H1 (cell line): ENCODE measurements around the gene QPCTL. TPM values are rescaled to one million over a fixed set of nuclear protein-coding genes. Genes with fewer than 3 reads are reported as not detected.

Source experiments
- CTCF ChIA-PET: fragments of 300-600 bp; sonication (Branson Sonifier 250); formaldehyde crosslinking; loops from one replicate; lab custom pipeline; 2021; ENCODE audit not compliant: partially characterized antibody; lab: Charles Lee
- POLR2A ChIA-PET: fragments of 300-600 bp; sonication (Branson Sonifier 250); formaldehyde crosslinking; loops from one replicate; lab custom pipeline; 2021; ENCODE audit warnings: inconsistent platforms; ENCODE audit not compliant: partially characterized antibody; lab: Charles Lee
- DNase-seq, 2 experiments: peaks; one replicate each; pipeline versions ENCODE4 v3.0.0 to v3.0.0-alpha.2; 2010 to 2022; ENCODE audit warnings: low spot score in 2 of 2, low read depth in 1 of 2, mixed read lengths in 1 of 2
- FAIRE-seq: peaks from 2 replicates; lab custom pipeline; 2011; peaks lifted over from hg19 to GRCh38; lab: Jason Lieb, UNC
- H2AFZ ChIP-seq: 2 replicates; pipeline ENCODE4 v1.8.1; 2012; ENCODE audit warnings: low read length, inconsistent platforms
- H2AK5ac ChIP-seq: 2 replicates; pipeline ENCODE4 v1.6.1; 2013; ENCODE audit warnings: low read depth, low read length
- H2BK120ac ChIP-seq: replicated peaks from 2 replicates; pipeline ENCODE3; 2013; ENCODE audit warnings: low read depth, low read length, inconsistent platforms
- H2BK12ac ChIP-seq: 2 replicates; pipeline ENCODE4 v1.6.1; 2013; ENCODE audit warnings: low read depth, low read length
- H2BK15ac ChIP-seq: 2 replicates; pipeline ENCODE4 v1.6.1; 2013; ENCODE audit warnings: low read length
- H2BK20ac ChIP-seq: 2 replicates; pipeline ENCODE4 v1.6.1; 2013; ENCODE audit warnings: low read length
- H2BK5ac ChIP-seq: 2 replicates; pipeline ENCODE4 v1.6.1; 2013; ENCODE audit warnings: low read depth, low read length
- H3K14ac ChIP-seq: 2 replicates; pipeline ENCODE4 v1.6.1; 2013; ENCODE audit warnings: inconsistent platforms; ENCODE audit not compliant: insufficient read length
- H3K18ac ChIP-seq: 2 replicates; pipeline ENCODE4 v1.6.1; 2013; ENCODE audit warnings: low read length; ENCODE audit errors: extremely low read depth
- H3K23ac ChIP-seq: 2 replicates; pipeline ENCODE4 v1.6.1; 2013; ENCODE audit warnings: inconsistent platforms; ENCODE audit not compliant: insufficient read length
- H3K23me2 ChIP-seq: 2 replicates; pipeline ENCODE4 v1.6.1; 2013; ENCODE audit warnings: low read depth, low read length
- H3K27ac ChIP-seq: 2 replicates; pipeline ENCODE4 v1.6.1; 2011; ENCODE audit warnings: low read depth, low read length, inconsistent platforms
- H3K27me3 ChIP-seq, 4 experiments: replicated peaks in 1 of 4; 1 replicate in 1 of 4; 2 replicates in 3 of 4; pipeline versions ENCODE4 v1.6.1 to v1.8.1; 2011 to 2013; ENCODE audit warnings: low read length in 3 of 4, mild to moderate bottlenecking in 3 of 4, inconsistent platforms in 2 of 4, mixed read lengths in 2 of 4, moderate library complexity in 1 of 4; ENCODE audit not compliant: control insufficient read depth in 3 of 4, insufficient read depth in 3 of 4; ENCODE audit errors: extremely low read depth in 1 of 4
- H3K36me3 ChIP-seq, 4 experiments: 2 replicates each; pipeline versions ENCODE4 v1.6.1 to v1.8.1; 2011 to 2013; ENCODE audit warnings: mild to moderate bottlenecking in 4 of 4, low read length in 3 of 4, moderate library complexity in 2 of 4, control low read depth in 1 of 4, inconsistent platforms in 1 of 4; ENCODE audit not compliant: insufficient read depth in 4 of 4, control insufficient read depth in 2 of 4
- H3K4ac ChIP-seq: replicated peaks from 2 replicates; pipeline ENCODE3; 2013; ENCODE audit warnings: low read length, low read depth, mixed read lengths, inconsistent platforms; ENCODE audit not compliant: insufficient read length
- H3K4me1 ChIP-seq, 4 experiments: replicated peaks in 1 of 4; 1 replicate in 1 of 4; 2 replicates in 3 of 4; pipeline versions ENCODE4 v1.6.1 to v1.8.1; 2011 to 2013; ENCODE audit warnings: low read length in 3 of 4, inconsistent platforms in 2 of 4, mixed read lengths in 1 of 4; ENCODE audit not compliant: insufficient read depth in 4 of 4, control insufficient read depth in 3 of 4
- H3K4me2 ChIP-seq, 2 experiments: 2 replicates each; pipeline versions ENCODE4 v1.6.1 to v1.8.1; 2011 to 2013; ENCODE audit warnings: low read depth in 2 of 2, low read length in 2 of 2, control low read depth in 1 of 2, inconsistent platforms in 1 of 2, mild to moderate bottlenecking in 1 of 2; ENCODE audit not compliant: insufficient read depth in 1 of 2
- H3K4me3 ChIP-seq, 4 experiments: fragments of 200-600, 300-600 bp in 1 of 4; sonication (generic), shearing (Covaris generic), sonication (Bioruptor Twin) in 1 of 4; 2 replicates each; pipeline versions ENCODE4 v1.5.1 to v1.8.1; 2011 to 2016; ENCODE audit warnings: low read length in 4 of 4, low read depth in 3 of 4, control low read depth in 2 of 4, inconsistent platforms in 2 of 4, mild to moderate bottlenecking in 2 of 4, mixed read lengths in 1 of 4, moderate library complexity in 1 of 4; ENCODE audit not compliant: insufficient read depth in 2 of 4; ENCODE audit errors: extremely low read depth in 1 of 4
- H3K56ac ChIP-seq: replicated peaks from 2 replicates; pipeline ENCODE3; 2013; ENCODE audit warnings: low read depth, mild to moderate bottlenecking, mixed read lengths, low read length, inconsistent platforms; ENCODE audit not compliant: insufficient read length
- H3K79me1 ChIP-seq: 2 replicates; pipeline ENCODE4 v1.6.1; 2013; ENCODE audit warnings: low read depth, low read length, control low read depth
- H3K79me2 ChIP-seq, 2 experiments: 2 replicates each; pipeline versions ENCODE4 v1.6.1 to v1.8.1; 2012 to 2013; ENCODE audit warnings: low read length in 2 of 2, mild to moderate bottlenecking in 2 of 2, inconsistent platforms in 1 of 2; ENCODE audit not compliant: insufficient read depth in 2 of 2, control insufficient read depth in 1 of 2
- H3K9ac ChIP-seq, 4 experiments: replicated peaks in 1 of 4; 1 replicate in 1 of 4; 2 replicates in 3 of 4; pipeline versions ENCODE4 v1.6.1 to v1.8.1; 2011 to 2013; ENCODE audit warnings: low read depth in 3 of 4, low read length in 3 of 4, control low read depth in 2 of 4, mild to moderate bottlenecking in 2 of 4, moderate library complexity in 2 of 4, inconsistent platforms in 1 of 4; ENCODE audit errors: extremely low read depth in 1 of 4
- H3K9me3 ChIP-seq, 2 experiments: 2 replicates each; pipeline versions ENCODE4 v1.6.1 to v1.8.1; 2012 to 2013; ENCODE audit warnings: mild to moderate bottlenecking in 2 of 2, moderate library complexity in 2 of 2, control low read depth in 1 of 2, inconsistent platforms in 1 of 2, low read depth in 1 of 2, low read length in 1 of 2, mixed read lengths in 1 of 2; ENCODE audit not compliant: insufficient read depth in 2 of 2
- H4K20me1 ChIP-seq, 2 experiments: replicated peaks in 1 of 2; 2 replicates each; pipeline versions ENCODE3 to v1.8.1; 2011 to 2013; ENCODE audit warnings: inconsistent platforms in 2 of 2, low read length in 2 of 2, mild to moderate bottlenecking in 1 of 2; ENCODE audit not compliant: insufficient read depth in 2 of 2, control insufficient read depth in 1 of 2
- H4K5ac ChIP-seq: 2 replicates; pipeline ENCODE4 v1.6.1; 2013; ENCODE audit warnings: low read length, low read depth, mixed read lengths, inconsistent platforms; ENCODE audit not compliant: insufficient read length
- H4K8ac ChIP-seq: 2 replicates; pipeline ENCODE4 v1.8.0; 2013; ENCODE audit warnings: mild to moderate bottlenecking, moderate library complexity, low read length, inconsistent platforms; ENCODE audit not compliant: insufficient read depth; ENCODE audit errors: extremely low read depth
- H4K91ac ChIP-seq: replicated peaks from 2 replicates; pipeline ENCODE3; 2013; ENCODE audit warnings: low read length, mixed read lengths, inconsistent platforms; ENCODE audit not compliant: insufficient read length
- BACH1 ChIP-seq: IDR thresholded peaks from 2 replicates; pipeline ENCODE4 v1.6.1; 2012; ENCODE audit warnings: low read length, improper control_type of control experiment
- BCL11A ChIP-seq, 2 experiments: IDR thresholded peaks; one replicate each; pipeline ENCODE4 v1.6.1; 2011; ENCODE audit warnings: low read depth in 2 of 2, low read length in 2 of 2, mild to moderate bottlenecking in 2 of 2
- HDAC6 ChIP-seq: IDR thresholded peaks from one replicate; pipeline ENCODE4 v1.7.1; 2012; ENCODE audit warnings: low read depth, mild to moderate bottlenecking, inconsistent platforms, low read length, moderate library complexity
- RAD21 ChIP-seq, 2 experiments: IDR thresholded peaks in 1 of 2; conservative IDR thresholded peaks in 1 of 2; 2 replicates each; pipeline ENCODE4 v1.6.1; 2011; ENCODE audit warnings: low read depth in 2 of 2, low read length in 2 of 2, improper control_type of control experiment in 1 of 2, inconsistent platforms in 1 of 2, mild to moderate bottlenecking in 1 of 2, moderate library complexity in 1 of 2
- RNF2 ChIP-seq: fragments of 200-900, 300-1000 bp; sonication (generic); IDR thresholded peaks from 2 replicates; pipeline ENCODE4 v1.7.1; 2016; ENCODE audit warnings: borderline replicate concordance, low read depth, mild to moderate bottlenecking, antibody characterized with exemption, low read length; ENCODE audit not compliant: poor library complexity, severe bottlenecking; ENCODE audit errors: missing control alignments
- WGBS, 2 experiments: shearing (Covaris generic) in 1 of 2; methylation state at CpG; one replicate each; pipeline versions ENCODE4 v1.1.6 to v1.1.7; 2013 to 2015; ENCODE audit warnings: low lambda C conversion rate in 2 of 2, mixed read lengths in 2 of 2, inconsistent platforms in 1 of 2, low coverage in 1 of 2, missing lambda C conversion rate in 1 of 2; ENCODE audit not compliant: insufficient replicate concordance in 2 of 2, insufficient coverage in 1 of 2, insufficient read length in 1 of 2; ENCODE audit errors: extremely low coverage in 1 of 2, missing lambda C conversion rate in 1 of 2; 5-methylcytosine and 5-hydroxymethylcytosine counted together
- polyA plus RNA-seq, 7 experiments: library from polyadenylated mRNA; depleted of rRNA in 3 of 7; stranded (reverse) in 5 of 7; unstranded in 2 of 7; fragments of >200 nt in 5 of 7; fragments of 200-250 nt in 2 of 7; gene quantifications; 1 replicate in 5 of 7; 2 replicates in 1 of 7; 4 replicates in 1 of 7; pipeline versions ENCODE4 v1.2.1 to v1.2.3, GENCODE V29; 2011 to 2013; ENCODE audit warnings: missing spikeins in 2 of 7, mixed read lengths in 2 of 7
- total RNA-seq: library from RNA; stranded (reverse); fragmentation: NEBNext Ultra II Directional; extraction: Animal tissue kit (Norgen Biotek cat#: 25700); gene quantifications from 2 replicates; pipeline ENCODE4 v1.2.1, GENCODE V29; 2021

QPCTL gene
- total and polyA plus RNA-seq, 2 of the 8 experiments (the other 6 are each of a cell fraction or from before 2014, with no cell fraction given) = 25.2 to 35.3 TPM

DNA sequence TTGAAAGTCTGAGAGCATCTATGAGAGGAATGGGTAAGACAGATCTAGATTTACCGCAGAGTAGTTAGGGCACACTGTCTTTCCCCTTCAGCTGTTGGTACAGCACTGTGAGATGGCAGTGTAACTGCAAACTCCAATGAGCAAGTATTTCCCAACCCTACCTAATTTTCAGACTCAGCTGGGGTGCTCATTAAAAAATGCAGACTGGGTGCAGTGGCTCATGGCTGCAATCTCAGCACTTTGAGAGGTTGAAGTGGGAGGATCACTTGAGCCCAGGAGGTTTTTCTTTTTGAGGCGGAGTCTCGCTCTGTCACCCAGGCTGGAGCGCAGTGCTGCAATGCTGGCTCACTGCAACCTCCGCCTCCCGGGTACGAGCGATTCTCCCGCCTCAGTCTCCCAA is 12.6 kb downstream of the QPCTL start:
- no peak overlapping the region for H4K8ac ChIP-seq
- peaks cover 0 to 2% of the 10 kb centered on the region in 2 experiments for H4K20me1 ChIP-seq
- no peak for FAIRE-seq

More for the DNA sequence above, 12.6 kb downstream of the QPCTL start:
- DNase-seq = no peak
- Histone ChIP-seq H2BK15ac (no peak overlapping the region), H3K36me3 (peaks cover 4 to 18% (median 15%) of the 10 kb centered on the region in 4 experiments; a peak in 6 of 8 replicates), H3K23me2 (no peaks in the 10 kb centered on the region), H3K9me3 (no peaks in the 10 kb centered on the region), H3K9ac (no peak overlapping the region), H4K91ac (no peak overlapping the region), H3K4ac (no peak overlapping the region), H3K56ac (no peak overlapping the region), H2BK12ac (no peak overlapping the region), H3K18ac (no peak overlapping the region), H2BK20ac (no peak overlapping the region), H3K79me1 (no peaks in the 10 kb centered on the region), H3K4me1 (no peaks in the 10 kb centered on the region), H4K5ac (no peak overlapping the region), H2BK5ac (no peak overlapping the region), H3K14ac (no peak overlapping the region), H3K79me2 (no peaks in the 10 kb centered on the region), H3K27ac (no peak overlapping the region), H3K4me3 (no peak overlapping the region), H2BK120ac (no peak overlapping the region), H3K27me3 (no peaks in the 10 kb centered on the region), H2AFZ (no peak overlapping the region), H2AK5ac (no peak overlapping the region), H3K23ac (no peak overlapping the region), H3K4me2 (no peak overlapping the region)
- WGBS, 2 experiments = 88% methylated on average over 9 of the region's 9 CpGs; no CpG with 5 or more reads in 1 of the 2 experiments
- CTCF ChIA-PET = interaction anchor here (0.9 to 3.5 kb wide), 4 partner anchors 9 to 94 kb away, joined by 3 to 14 read pairs (median 6); partner anchors contain the start of gene SIX5
- no peak for TF ChIP-seq HDAC6
- no peak for TF ChIP-seq BACH1
- no peak for TF ChIP-seq RAD21 (IDR thresholded peaks at IDR 0.05 in 1 of 2, conservative IDR thresholded peaks at IDR 0.05 in 1 of 2; ENCODE audit: low read depth in 2 of 2, low read length in 2 of 2)
- TF ChIP-seq RNF2 = no peak
- no peak for TF ChIP-seq BCL11A (IDR thresholded peaks at IDR 0.05; ENCODE audit: low read depth in 2 of 2, low read length in 2 of 2)
- POLR2A ChIA-PET = interaction anchor here (0.8 to 9.6 kb wide), 6 partner anchors 10 to 89 kb away, joined by 3 to 90 read pairs (median 3); partner anchors contain the start of genes QPCTL and SNRPD2
